Activated naive CD8-positive, alpha-beta T cell treated with anti-CD3 and anti-CD28 coated beads, Interleukin-2, amount 10 ng/mL, durations not matched to agents 7 days and 5 days (primary cell): ENCODE results near the gene C1orf232. TPM values are rescaled to one million over a fixed set of nuclear protein-coding genes. Genes with fewer than 3 reads are reported as not detected.

Source experiments
- ATAC-seq: fragments of 150-1000 bp; cut with Tn5 transposase; one replicate; pipeline ENCODE4 v1.10.0; 2021; ENCODE audit warnings: low read depth, moderate library complexity
- POLR2A ChIA-PET: fragments of 350-600 bp; sonication (Branson Sonifier 250); formaldehyde crosslinking; loops from one replicate; lab custom pipeline; 2021; ENCODE audit warnings: antibody characterized with exemption; lab: Charles Lee
- DNase-seq: peaks from one replicate; pipeline ENCODE4 v3.0.0; 2021
- H3K27ac Mint-ChIP-seq: one replicate; pipeline ENCODE4 v1.8.0; 2022; ENCODE audit warnings: mild to moderate bottlenecking, mixed read lengths
- H3K27me3 Mint-ChIP-seq: one replicate; pipeline ENCODE4 v1.8.0; 2022; ENCODE audit warnings: mild to moderate bottlenecking, moderate library complexity, mixed read lengths
- H3K36me3 Mint-ChIP-seq: one replicate; pipeline ENCODE4 v1.8.0; 2021; ENCODE audit warnings: mild to moderate bottlenecking, mixed read lengths
- H3K4me1 Mint-ChIP-seq: one replicate; pipeline ENCODE4 v1.8.0; 2021; ENCODE audit warnings: mixed read lengths
- H3K4me3 Mint-ChIP-seq: one replicate; pipeline ENCODE4 v1.8.0; 2022; ENCODE audit warnings: mild to moderate bottlenecking, moderate library complexity, mixed read lengths
- H3K9me3 Mint-ChIP-seq: one replicate; pipeline ENCODE4 v1.8.0; 2021; ENCODE audit warnings: mixed read lengths
- total RNA-seq, 2 experiments: library from RNA; stranded (reverse); gene quantifications; one replicate each; pipeline ENCODE4 v1.2.3, GENCODE V29; 2021

The C1orf232 gene
- total RNA-seq, 2 experiments from 2014 or later = not detected

GRCh38 chr1:26158908-26159742 lies 9.6 kb downstream of the C1orf232 start, which contains the start of gene FAM110D:
Gene FAM110D, plus strand, starts transcription at chr1:26159079. Its CDS starts 2,213 bp downstream, at chr1:26161292.
- Mint-ChIP-seq H3K27ac (no peak within 1 kb of the TSS), H3K36me3 (no peaks in the 10 kb centered on the region), H3K4me3 (no peak within 1 kb of the TSS), H3K27me3 (peaks cover 56% of the 10 kb centered on the region), H3K9me3 (no peaks in the 10 kb centered on the region), H3K4me1 (peaks cover 11% of the 10 kb centered on the region)
- ATAC-seq (no peak), DNase-seq (no peak)
- POLR2A ChIA-PET = interaction anchor here (0.6 kb wide), 1 partner anchor 38 kb away, joined by 4 read pairs; no protein-coding TSS in a partner anchor

GRCh38 chr1:26158271-26158907 lies 10.4 kb downstream of the C1orf232 start:
- POLR2A ChIA-PET = no interaction called here
- DNase-seq (no peak), ATAC-seq (no peak)
- no peaks in the 10 kb centered on the region for H3K36me3 Mint-ChIP-seq
- H3K4me3 Mint-ChIP-seq = no peak overlapping the region
- H3K27ac Mint-ChIP-seq = no peak overlapping the region
- H3K9me3 Mint-ChIP-seq = no peaks in the 10 kb centered on the region
- H3K27me3 Mint-ChIP-seq = peaks cover 55% of the 10 kb centered on the region
- H3K4me1 Mint-ChIP-seq = peaks cover 9% of the 10 kb centered on the region

DNA sequence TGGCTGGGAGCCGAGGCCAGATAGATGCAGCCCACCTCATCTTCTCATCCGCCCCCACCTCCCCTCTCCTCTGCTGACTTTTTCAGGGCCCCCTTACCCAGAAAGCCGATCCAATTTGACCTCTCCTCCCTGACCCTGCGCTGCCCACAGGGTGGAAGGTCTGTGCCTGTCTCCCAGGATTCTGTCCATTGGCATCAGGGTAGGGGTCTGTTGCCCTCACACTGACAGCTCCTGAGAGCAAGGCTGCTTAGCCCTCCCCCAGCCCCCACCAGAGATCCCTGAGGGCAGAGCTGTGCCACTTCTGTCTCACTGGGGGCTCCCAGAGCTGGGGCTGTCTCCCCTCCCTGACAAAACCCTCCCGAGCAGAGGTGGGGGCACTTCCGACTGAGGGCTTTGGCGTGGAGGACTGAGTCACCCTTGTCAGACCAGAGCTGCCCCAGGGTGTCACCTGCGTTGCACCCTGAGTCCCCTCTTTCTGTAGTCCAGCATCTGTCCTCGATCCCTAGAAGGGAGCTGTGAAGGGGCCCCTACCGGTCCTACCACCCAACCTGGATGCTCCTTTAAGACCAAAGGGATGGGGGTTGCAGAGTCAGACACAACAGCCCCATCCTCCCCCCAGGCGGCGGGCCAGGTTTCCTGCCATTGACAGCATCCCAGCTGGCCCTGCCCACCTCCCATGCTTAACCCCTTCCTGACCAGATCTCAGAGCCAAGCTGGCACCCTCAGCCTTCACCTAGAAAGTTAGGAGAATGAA lies 12.3 kb downstream of the C1orf232 start:
- peak; percentile 30 for ATAC-seq
- no peaks in the 10 kb centered on the region for H3K36me3 Mint-ChIP-seq
- no peak overlapping the region for H3K4me3 Mint-ChIP-seq
- POLR2A ChIA-PET = no interaction called here
- no peaks in the 10 kb centered on the region for H3K9me3 Mint-ChIP-seq
- DNase-seq = no peak
- H3K27ac Mint-ChIP-seq = no peak overlapping the region
- peaks cover 6% of the 10 kb centered on the region for H3K4me1 Mint-ChIP-seq
- peaks cover 53% of the 10 kb centered on the region for H3K27me3 Mint-ChIP-seq

DNA sequence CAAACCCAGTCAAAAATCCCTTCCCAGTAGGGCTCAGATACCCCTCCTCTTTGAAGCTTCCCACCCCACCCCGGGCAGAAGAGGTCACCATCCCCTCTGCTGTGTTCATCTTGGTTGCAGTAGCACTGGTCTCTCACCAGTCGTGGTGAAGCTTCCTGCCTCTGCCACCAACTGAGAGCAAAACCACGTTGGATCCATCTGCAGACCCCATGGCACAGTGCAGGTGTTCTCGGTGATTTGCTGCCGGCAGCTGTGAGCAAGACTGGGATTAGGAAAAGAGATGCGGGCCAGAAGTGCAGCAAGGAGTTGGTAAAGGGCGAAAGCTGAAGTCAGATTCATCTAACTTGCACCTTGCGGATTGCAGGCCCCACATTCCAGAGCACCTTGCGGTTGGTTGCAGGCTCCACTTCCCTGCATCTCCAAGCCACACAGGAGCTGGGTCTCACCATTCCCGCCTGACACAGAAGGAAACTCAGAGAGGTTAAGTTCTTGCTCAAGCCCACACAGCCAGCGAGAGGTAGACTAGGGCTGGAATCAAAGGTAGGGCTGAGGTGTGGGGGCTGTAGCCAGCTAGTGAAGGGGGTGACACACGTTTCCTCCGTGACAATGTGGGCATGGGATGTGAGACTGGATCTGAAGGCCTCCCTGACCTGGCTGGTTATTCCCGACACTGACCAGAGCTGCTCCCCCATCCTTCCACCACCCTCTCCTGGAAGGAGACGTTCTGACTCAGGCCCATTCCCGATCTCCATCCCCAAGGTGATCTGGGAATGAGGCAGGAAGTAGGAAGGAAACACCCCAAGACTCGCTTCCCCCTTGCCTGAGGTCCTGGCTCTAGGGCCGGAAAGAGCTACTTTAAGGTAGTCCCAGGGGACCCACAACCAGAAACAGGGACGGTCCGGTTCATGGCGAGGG lies 13.1 kb downstream of the C1orf232 start:
- POLR2A ChIA-PET = interaction anchor here (0.6 kb wide), 1 partner anchor 93 kb away, joined by 3 read pairs; no protein-coding TSS in a partner anchor
- H3K36me3 Mint-ChIP-seq = no peaks in the 10 kb centered on the region
- DNase-seq = no peak
- peaks cover 51% of the 10 kb centered on the region for H3K27me3 Mint-ChIP-seq
- no peak overlapping the region for H3K4me3 Mint-ChIP-seq
- H3K9me3 Mint-ChIP-seq = no peaks in the 10 kb centered on the region
- H3K4me1 Mint-ChIP-seq = peaks cover 6% of the 10 kb centered on the region
- no peak overlapping the region for H3K27ac Mint-ChIP-seq
- ATAC-seq = no peak

GRCh38 chr1:26154750-26155149 lies 14.0 kb downstream of the C1orf232 start:
- Mint-ChIP-seq H3K36me3 (no peaks in the 10 kb centered on the region), H3K27ac (no peak overlapping the region), H3K9me3 (no peaks in the 10 kb centered on the region), H3K4me3 (no peak overlapping the region), H3K27me3 (peaks cover 51% of the 10 kb centered on the region), H3K4me1 (peaks cover 6% of the 10 kb centered on the region)
- no peak for ATAC-seq
- DNase-seq = no peak
- POLR2A ChIA-PET = no interaction called here

GRCh38 chr1:26153966-26154532 lies 14.7 kb downstream of the C1orf232 start:
- no peak for ATAC-seq

DNA sequence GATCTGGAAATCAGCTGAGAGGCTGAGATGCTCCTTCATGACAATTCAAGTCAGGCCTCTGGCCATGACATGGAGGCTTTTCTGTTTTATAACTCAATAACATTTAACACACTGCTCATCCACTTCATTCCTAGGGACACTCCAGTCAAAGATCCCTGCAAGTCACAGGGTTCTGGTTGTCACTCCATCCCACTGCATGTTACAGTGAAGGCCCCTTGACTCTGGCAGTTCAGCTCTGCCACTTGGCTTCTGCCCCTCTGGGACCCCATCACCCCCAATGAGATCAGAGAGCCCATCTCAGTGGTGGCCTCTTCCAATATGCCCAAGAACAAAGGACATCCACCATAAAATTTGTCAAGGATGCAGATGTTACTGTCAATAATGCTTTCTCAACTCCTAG lies 19.9 kb downstream of the C1orf232 start:
- Mint-ChIP-seq H3K4me1 (peaks cover 5% of the 10 kb centered on the region), H3K36me3 (no peaks in the 10 kb centered on the region), H3K4me3 (no peak overlapping the region), H3K27ac (no peak overlapping the region), H3K27me3 (peaks cover 29% of the 10 kb centered on the region), H3K9me3 (no peaks in the 10 kb centered on the region)
- ATAC-seq (no peak), DNase-seq (no peak)
- POLR2A ChIA-PET = no interaction called here

More at GRCh38 chr1:26153966-26154532, 14.7 kb downstream of the C1orf232 start:
- POLR2A ChIA-PET = no interaction called here
- Mint-ChIP-seq H3K27ac (no peak overlapping the region), H3K9me3 (no peaks in the 10 kb centered on the region), H3K27me3 (peaks cover 48% of the 10 kb centered on the region), H3K4me1 (peaks cover 6% of the 10 kb centered on the region), H3K36me3 (no peaks in the 10 kb centered on the region), H3K4me3 (no peak overlapping the region)
- no peak for DNase-seq

GRCh38 chr1:26145960-26146294 lies 22.8 kb downstream of the C1orf232 start:
- Mint-ChIP-seq H3K9me3 (no peaks in the 10 kb centered on the region), H3K4me3 (no peak overlapping the region), H3K4me1 (peaks cover 5% of the 10 kb centered on the region), H3K27me3 (peaks cover 19% of the 10 kb centered on the region), H3K36me3 (no peaks in the 10 kb centered on the region), H3K27ac (no peak overlapping the region)
- ATAC-seq = no peak
- POLR2A ChIA-PET = interaction anchor here (0.8 to 3.1 kb wide), 3 partner anchors 26 to 42 kb away, joined by 3 to 15 read pairs (median 4); no protein-coding TSS in a partner anchor
- no peak for DNase-seq

GRCh38 chr1:26145041-26145959 lies 23.5 kb downstream of the C1orf232 start:
- peaks cover 19% of the 10 kb centered on the region for H3K27me3 Mint-ChIP-seq
- DNase-seq (peak; percentile 68), ATAC-seq (peak; percentile 79)
- POLR2A ChIA-PET = interaction anchor here (0.8 to 3.1 kb wide), 9 partner anchors 18 to 90 kb away, joined by 3 to 15 read pairs (median 4); partner anchors contain the start of gene PDIK1L
- no peaks in the 10 kb centered on the region for H3K9me3 Mint-ChIP-seq
- H3K4me1 Mint-ChIP-seq = peaks cover 5% of the 10 kb centered on the region
- no peak overlapping the region for H3K27ac Mint-ChIP-seq
- no peaks in the 10 kb centered on the region for H3K36me3 Mint-ChIP-seq
- H3K4me3 Mint-ChIP-seq = no peak overlapping the region

DNA sequence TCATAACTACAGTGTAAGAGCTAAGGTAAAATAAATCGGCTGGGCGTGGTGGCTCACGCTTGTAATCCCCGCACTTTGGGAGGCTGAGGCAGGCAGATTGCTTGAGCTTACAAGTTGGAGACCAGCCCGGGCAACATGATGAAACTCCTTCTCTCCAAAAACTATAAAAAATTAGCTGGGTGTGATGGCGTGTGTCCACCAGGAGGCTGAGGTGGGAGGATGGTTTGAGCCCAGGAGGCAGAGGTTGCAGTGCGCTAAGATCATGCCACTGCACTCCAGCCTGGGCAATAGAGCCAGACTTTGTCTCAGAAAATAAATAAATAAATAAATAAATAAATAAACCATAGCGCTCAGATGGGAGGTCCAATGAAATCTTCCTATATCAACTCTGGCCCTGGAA lies 26.6 kb downstream of the C1orf232 start:
- Mint-ChIP-seq H3K9me3 (no peaks in the 10 kb centered on the region), H3K4me1 (peaks cover 19% of the 10 kb centered on the region), H3K4me3 (no peak overlapping the region), H3K27ac (no peak overlapping the region), H3K27me3 (peaks cover 11% of the 10 kb centered on the region), H3K36me3 (no peaks in the 10 kb centered on the region)
- ATAC-seq = no peak
- no peak for DNase-seq
- POLR2A ChIA-PET = interaction anchor here (0.7 kb wide), 2 partner anchors 15 to 237 kb away, joined by 3 read pairs; no protein-coding TSS in a partner anchor

- H3K4me3 Mint-ChIP-seq = peak overlapping the region; percentile 72
- no peak for DNase-seq
- H3K27ac Mint-ChIP-seq = peak overlapping the region; percentile 82
- H3K27me3 Mint-ChIP-seq = peaks cover 7% of the 10 kb centered on the region
- POLR2A ChIA-PET = interaction anchor here (0.5 to 4.3 kb wide), 13 partner anchors 11 to 364 kb away, joined by 3 to 73 read pairs (median 3); partner anchors contain the start of genes CEP85, HMGN2, PDIK1L and ZNF593
- ATAC-seq = peak; percentile 95
- H3K36me3 Mint-ChIP-seq = no peaks in the 10 kb centered on the region
- peaks cover 14% of the 10 kb centered on the region for H3K4me1 Mint-ChIP-seq
- no peaks in the 10 kb centered on the region for H3K9me3 Mint-ChIP-seq
Measured at GRCh38 chr1:26138974-26139558, 29.7 kb downstream of the C1orf232 start.
